Glutamatergic neuron (in vitro differentiated cells): ENCODE data around the gene HIVEP2. TPM values are rescaled to one million over a fixed set of nuclear protein-coding genes. Genes with fewer than 3 reads are reported as not detected.

ENCODE experiments used
- DNase-seq: peaks from one replicate; pipeline ENCODE4 v3.0.0; 2022
- H3K27ac Mint-ChIP-seq: one replicate; pipeline ENCODE4 v1.8.0; 2020; ENCODE audit warnings: mild to moderate bottlenecking, mixed read lengths, inconsistent platforms; ENCODE audit not compliant: unreplicated experiment
- H3K27me3 Mint-ChIP-seq: one replicate; pipeline ENCODE4 v1.8.0; 2020; ENCODE audit warnings: mild to moderate bottlenecking, moderate library complexity, mixed read lengths, inconsistent platforms; ENCODE audit not compliant: unreplicated experiment
- H3K36me3 Mint-ChIP-seq: one replicate; pipeline ENCODE4 v1.8.0; 2020; ENCODE audit warnings: mild to moderate bottlenecking, mixed read lengths, inconsistent platforms; ENCODE audit not compliant: unreplicated experiment
- H3K4me1 Mint-ChIP-seq: one replicate; pipeline ENCODE4 v1.8.0; 2020; ENCODE audit warnings: mild to moderate bottlenecking, low read depth, mixed read lengths, inconsistent platforms; ENCODE audit not compliant: unreplicated experiment
- H3K4me3 Mint-ChIP-seq: one replicate; pipeline ENCODE4 v1.8.0; 2020; ENCODE audit warnings: mild to moderate bottlenecking, mixed read lengths, inconsistent platforms; ENCODE audit not compliant: unreplicated experiment
- H3K9me3 Mint-ChIP-seq: one replicate; pipeline ENCODE4 v1.8.0; 2020; ENCODE audit warnings: mild to moderate bottlenecking, moderate library complexity, mixed read lengths, inconsistent platforms; ENCODE audit not compliant: unreplicated experiment
- CTCF ChIP-seq: fragments of 200-600 bp; sonication (generic); IDR thresholded peaks from one replicate; pipeline ENCODE4 v1.5.0; 2021; ENCODE audit not compliant: partially characterized antibody, unreplicated experiment
- total RNA-seq: library from RNA; stranded (reverse); fragmentation: NEBNext Ultra II Directional; extraction: Animal tissue kit (Norgen Biotek cat#: 25700); gene quantifications from one replicate; pipeline ENCODE4 v1.2.1, GENCODE V29; 2021; ENCODE audit not compliant: unreplicated experiment

Gene HIVEP2
- total RNA-seq, 1 donor from 2014 or later: 2.6 TPM

GRCh38 chr6:142926494-142927270 lies 18.3 kb downstream of the HIVEP2 start:
- TF ChIP-seq CTCF: no peak

DNA sequence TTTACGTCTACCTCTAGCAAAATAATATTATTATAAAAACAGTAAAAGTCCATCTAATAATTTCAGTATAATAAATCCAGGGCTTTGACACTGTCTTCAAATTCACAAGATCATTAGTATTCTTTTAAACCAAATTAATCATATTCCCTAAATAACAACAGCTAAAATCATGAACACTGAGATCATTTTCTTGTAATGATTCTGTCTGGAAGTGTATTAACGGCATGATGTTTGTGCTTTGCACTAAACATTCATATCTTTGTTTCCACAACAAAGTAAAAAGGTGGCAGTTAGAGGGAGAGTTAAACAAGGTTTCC lies 18.8 kb downstream of the HIVEP2 start:
- no peak for DNase-seq
- Mint-ChIP-seq H3K4me3 (peak overlapping the region; percentile 97), H3K27me3 (peaks cover 2% of the 10 kb centered on the region), H3K36me3 (no peaks in the 10 kb centered on the region), H3K9me3 (no peaks in the 10 kb centered on the region), H3K4me1 (peaks cover 3% of the 10 kb centered on the region), H3K27ac (peak overlapping the region; percentile 93)
- TF ChIP-seq CTCF: no peak

More at GRCh38 chr6:142926494-142927270, 18.3 kb downstream of the HIVEP2 start:
- Mint-ChIP-seq H3K36me3 (no peaks in the 10 kb centered on the region), H3K4me3 (peak overlapping the region; percentile 97), H3K27me3 (peaks cover 2% of the 10 kb centered on the region), H3K27ac (peak overlapping the region; percentile 93), H3K4me1 (peaks cover 3% of the 10 kb centered on the region), H3K9me3 (no peaks in the 10 kb centered on the region)
- peak; percentile 82 for DNase-seq

DNA sequence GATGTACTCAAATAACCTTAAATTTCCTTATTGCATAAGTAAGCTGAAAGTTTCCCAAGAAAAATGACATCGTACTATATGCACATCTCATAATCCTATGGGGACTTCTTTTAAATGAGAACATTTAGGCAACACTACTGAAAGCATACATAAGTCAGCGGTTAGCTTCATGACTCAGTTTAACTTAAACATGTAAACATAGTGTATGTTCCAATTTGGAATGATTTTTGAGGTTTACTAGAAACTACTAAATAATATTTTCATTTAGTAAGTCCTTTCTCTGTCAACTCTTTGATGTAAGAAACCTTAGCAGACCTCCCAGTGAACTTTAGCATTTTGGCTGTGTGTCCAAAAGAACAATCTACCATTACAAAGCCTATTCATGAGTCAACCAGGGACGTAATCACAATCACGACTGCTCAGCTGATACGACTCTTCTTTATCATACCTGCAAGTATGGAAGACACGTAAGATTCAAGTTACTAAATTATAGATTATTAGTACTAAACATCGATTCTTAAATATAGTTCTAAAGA lies 19.3 kb downstream of the HIVEP2 start:
- TF ChIP-seq CTCF: no peak
- Mint-ChIP-seq H3K9me3 (no peaks in the 10 kb centered on the region), H3K36me3 (no peaks in the 10 kb centered on the region), H3K4me3 (peak overlapping the region; percentile 75), H3K27ac (no peak overlapping the region), H3K4me1 (peaks cover 3% of the 10 kb centered on the region), H3K27me3 (peaks cover 2% of the 10 kb centered on the region)
- no peak for DNase-seq

DNA sequence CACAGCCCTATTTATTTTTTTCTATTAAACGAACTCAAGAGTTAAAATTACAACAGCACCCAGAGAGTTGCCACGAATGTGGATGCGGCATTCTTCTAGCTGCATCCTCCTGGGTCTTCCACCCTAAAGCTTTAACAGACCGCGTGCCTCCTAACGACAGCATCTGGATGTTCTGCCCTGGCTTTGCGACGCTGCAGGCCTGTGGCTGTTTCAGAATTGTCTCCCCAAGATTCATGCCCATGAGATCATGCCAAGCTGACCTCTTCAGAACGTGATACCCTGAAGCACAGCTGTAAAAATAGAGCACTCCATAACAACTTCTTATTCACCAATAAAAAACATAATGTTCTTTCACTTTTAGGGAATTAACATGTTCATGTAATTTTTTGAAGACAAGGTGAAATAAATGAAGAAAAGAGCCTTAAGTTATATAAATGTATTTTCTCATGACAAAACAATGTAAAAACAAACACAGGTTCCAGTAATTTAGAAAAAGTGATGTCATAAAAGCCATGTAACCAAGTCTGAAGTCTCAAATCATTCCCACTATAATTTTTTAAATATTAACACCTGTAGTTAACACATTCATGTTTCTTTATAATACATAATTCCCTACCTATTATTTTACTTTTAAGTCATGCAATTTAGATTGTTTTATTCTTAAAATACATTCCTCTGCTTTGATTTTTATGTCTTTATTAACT lies 26.5 kb downstream of the HIVEP2 start:
- no peaks in the 10 kb centered on the region for H3K9me3 Mint-ChIP-seq
- no peak overlapping the region for H3K27ac Mint-ChIP-seq
- peaks cover 2% of the 10 kb centered on the region for H3K4me1 Mint-ChIP-seq
- no peak for TF ChIP-seq CTCF
- no peaks in the 10 kb centered on the region for H3K27me3 Mint-ChIP-seq
- H3K4me3 Mint-ChIP-seq: no peak overlapping the region
- H3K36me3 Mint-ChIP-seq: no peaks in the 10 kb centered on the region
- DNase-seq: no peak

GRCh38 chr6:142916881-142917280 lies 28.1 kb downstream of the HIVEP2 start:
- no peak overlapping the region for H3K4me3 Mint-ChIP-seq
- no peaks in the 10 kb centered on the region for H3K36me3 Mint-ChIP-seq
- H3K9me3 Mint-ChIP-seq: no peaks in the 10 kb centered on the region
- no peak for TF ChIP-seq CTCF
- no peak overlapping the region for H3K27ac Mint-ChIP-seq
- H3K27me3 Mint-ChIP-seq: peaks cover 2% of the 10 kb centered on the region
- DNase-seq: no peak
- peaks cover 2% of the 10 kb centered on the region for H3K4me1 Mint-ChIP-seq
